Activated T-cell treated with anti-CD3 and anti-CD28 coated beads, Interleukin-2, amount 50 U/mL, for 48 hours (primary cell): ENCODE results near the gene PLCL2.
A peak's percentile ranks its signal among the peaks of the same experiment; 100 is the strongest.

Experiments
- DNase-seq, 2 experiments: peaks; one replicate each; pipeline ENCODE4 v3.0.0-alpha.2; 2020

PLCL2 gene

GRCh38 chr3:16896094-16896627 is 11.4 kb downstream of the PLCL2 start:
- no peak for DNase-seq

GRCh38 chr3:16896820-16897219 is 12.1 kb downstream of the PLCL2 start:
- DNase-seq, result no peak

GRCh38 chr3:16897254-16897926 is 12.6 kb downstream of the PLCL2 start:
- peak in 1 of 2 experiments; percentile 41 for DNase-seq

- DNase-seq, result peak in 1 of 2 experiments; percentile 34
Observed at GRCh38 chr3:16898595-16899395, 14.0 kb downstream of the PLCL2 start.

GRCh38 chr3:16899919-16900318 is 15.2 kb downstream of the PLCL2 start:
- DNase-seq, result no peak

GRCh38 chr3:16900779-16901440 is 16.2 kb downstream of the PLCL2 start:
- no peak for DNase-seq

GRCh38 chr3:16904423-16905417 is 20.0 kb downstream of the PLCL2 start:
- peak in 1 of 2 experiments; percentile 53 for DNase-seq

- no peak for DNase-seq
Observed at GRCh38 chr3:16905704-16906103, 20.9 kb downstream of the PLCL2 start.

- no peak for DNase-seq
Observed at GRCh38 chr3:16906682-16907081, 21.9 kb downstream of the PLCL2 start.

GRCh38 chr3:16907243-16907642 is 22.5 kb downstream of the PLCL2 start:
- no peak for DNase-seq

- no peak for DNase-seq
Observed at GRCh38 chr3:16908016-16908807, 23.5 kb downstream of the PLCL2 start.

- no peak for DNase-seq
Observed at GRCh38 chr3:16908896-16909295, 24.1 kb downstream of the PLCL2 start.

- no peak for DNase-seq
Observed at GRCh38 chr3:16909802-16910201, 25.0 kb downstream of the PLCL2 start.

GRCh38 chr3:16910207-16910606 is 25.5 kb downstream of the PLCL2 start:
- DNase-seq, result no peak

- DNase-seq, result no peak
Observed at GRCh38 chr3:16911916-16912315, 27.2 kb downstream of the PLCL2 start.

- no peak for DNase-seq
Observed at GRCh38 chr3:16912400-16913263, 27.9 kb downstream of the PLCL2 start.

- DNase-seq, result no peak
Observed at GRCh38 chr3:16913264-16913580, 28.5 kb downstream of the PLCL2 start.

GRCh38 chr3:16916840-16917239 is 32.1 kb downstream of the PLCL2 start:
- no peak for DNase-seq

- peak in 1 of 2 experiments; percentile 51 for DNase-seq
Observed at GRCh38 chr3:16917256-16917935, 32.6 kb downstream of the PLCL2 start.
